H9 (cell line): ENCODE data around the gene HDX. TPM values are rescaled to one million over a fixed set of nuclear protein-coding genes. Genes with fewer than 3 reads are reported as not detected.

Source experiments
- DNase-seq: peaks from one replicate; pipeline ENCODE4 v3.0.0-alpha.2; 2017
- H2AFZ ChIP-seq: one replicate; pipeline ENCODE4 v1.6.1; 2013; ENCODE audit warnings: mild to moderate bottlenecking, low read length, control low read depth, moderate library complexity
- H2AK5ac ChIP-seq: 2 replicates; pipeline ENCODE4 v1.6.1; 2013; ENCODE audit warnings: low read length, control low read depth, mixed read lengths; ENCODE audit not compliant: insufficient read length
- H2BK120ac ChIP-seq: one replicate; pipeline ENCODE4 v1.6.1; 2013; ENCODE audit warnings: low read depth, mild to moderate bottlenecking, low read length, control low read depth, inconsistent platforms; ENCODE audit not compliant: poor library complexity, severe bottlenecking
- H2BK12ac ChIP-seq: 2 replicates; pipeline ENCODE4 v1.6.1; 2013; ENCODE audit warnings: low read length, control low read depth, mixed read lengths, low read depth; ENCODE audit not compliant: insufficient read length
- H2BK15ac ChIP-seq: 2 replicates; pipeline ENCODE4 v1.6.1; 2013; ENCODE audit warnings: low read depth, low read length, control low read depth
- H2BK20ac ChIP-seq: one replicate; pipeline ENCODE4 v1.6.1; 2013; ENCODE audit warnings: low read depth, mild to moderate bottlenecking, low read length, control low read depth, inconsistent platforms; ENCODE audit not compliant: poor library complexity, severe bottlenecking
- H2BK5ac ChIP-seq: 2 replicates; pipeline ENCODE4 v1.6.1; 2013; ENCODE audit warnings: low read length, control low read depth, mixed read lengths; ENCODE audit not compliant: insufficient read length
- H3K14ac ChIP-seq: 2 replicates; pipeline ENCODE4 v1.6.1; 2013; ENCODE audit warnings: low read length, control low read depth; ENCODE audit not compliant: insufficient read depth
- H3K18ac ChIP-seq: 2 replicates; pipeline ENCODE4 v1.6.1; 2013; ENCODE audit warnings: low read depth, mild to moderate bottlenecking, mixed read lengths, low read length, control low read depth; ENCODE audit not compliant: insufficient read length
- H3K23ac ChIP-seq: 2 replicates; pipeline ENCODE4 v1.6.1; 2013; ENCODE audit warnings: low read length, control low read depth, mixed read lengths, low read depth; ENCODE audit not compliant: insufficient read length
- H3K23me2 ChIP-seq: 2 replicates; pipeline ENCODE4 v1.6.1; 2013; ENCODE audit warnings: low read depth, mild to moderate bottlenecking, mixed read lengths, low read length, control low read depth; ENCODE audit not compliant: insufficient read length, poor library complexity, severe bottlenecking
- H3K27ac ChIP-seq: 2 replicates; pipeline ENCODE4 v1.5.1; 2013; ENCODE audit warnings: low read length, control low read depth, mixed read lengths, low read depth; ENCODE audit not compliant: insufficient read length
- H3K27me3 ChIP-seq: 2 replicates; pipeline ENCODE4 v1.6.1; 2013; ENCODE audit warnings: low read length, control low read depth, inconsistent platforms; ENCODE audit not compliant: insufficient read depth
- H3K4ac ChIP-seq: 2 replicates; pipeline ENCODE4 v1.6.1; 2013; ENCODE audit warnings: low read depth, mild to moderate bottlenecking, control low read depth, inconsistent platforms, low read length, moderate library complexity
- H3K4me1 ChIP-seq: 2 replicates; pipeline ENCODE4 v1.6.1; 2013; ENCODE audit warnings: low read length, control low read depth, inconsistent platforms; ENCODE audit not compliant: insufficient read depth
- H3K4me2 ChIP-seq: 2 replicates; pipeline ENCODE4 v1.6.1; 2013; ENCODE audit warnings: low read length, control low read depth, mixed read lengths; ENCODE audit not compliant: insufficient read length, insufficient read depth
- H3K56ac ChIP-seq: 2 replicates; pipeline ENCODE4 v1.6.1; 2013; ENCODE audit warnings: low read depth, mild to moderate bottlenecking, mixed read lengths, low read length, control low read depth; ENCODE audit not compliant: insufficient read length
- H3K79me1 ChIP-seq: 2 replicates; pipeline ENCODE4 v1.6.1; 2013; ENCODE audit warnings: low read depth, mild to moderate bottlenecking, moderate library complexity, low read length, control low read depth, inconsistent platforms; ENCODE audit not compliant: insufficient read depth, poor library complexity, severe bottlenecking
- H3K79me2 ChIP-seq: 2 replicates; pipeline ENCODE4 v1.6.1; 2013; ENCODE audit warnings: low read length, control low read depth, inconsistent platforms; ENCODE audit not compliant: insufficient read depth
- H3K9ac ChIP-seq: 2 replicates; pipeline ENCODE4 v1.6.1; 2013; ENCODE audit warnings: low read length, control low read depth, mixed read lengths; ENCODE audit not compliant: insufficient read length; ENCODE audit errors: extremely low read depth
- H3K9me3 ChIP-seq: one replicate; pipeline ENCODE4 v1.6.1; 2013; ENCODE audit warnings: low read depth, low read length, inconsistent platforms; ENCODE audit not compliant: control insufficient read depth
- H3T11ph ChIP-seq: one replicate; pipeline ENCODE4 v1.6.1; 2013; ENCODE audit warnings: mild to moderate bottlenecking, low read length, control low read depth, inconsistent platforms
- H4K20me1 ChIP-seq: one replicate; pipeline ENCODE4 v1.6.1; 2013; ENCODE audit not compliant: control insufficient read depth, insufficient read length, insufficient read depth
- H4K5ac ChIP-seq: 2 replicates; pipeline ENCODE4 v1.6.1; 2013; ENCODE audit warnings: low read depth, mild to moderate bottlenecking, mixed read lengths, low read length, control low read depth; ENCODE audit not compliant: insufficient read length
- H4K8ac ChIP-seq: replicated peaks from 2 replicates; pipeline ENCODE4 v1.6.1; 2013; ENCODE audit warnings: low read length, control low read depth, mixed read lengths, low read depth; ENCODE audit not compliant: insufficient read length
- H4K91ac ChIP-seq: 2 replicates; pipeline ENCODE4 v1.6.1; 2013; ENCODE audit warnings: low read depth, mild to moderate bottlenecking, moderate library complexity, mixed read lengths, low read length, control low read depth; ENCODE audit not compliant: insufficient read length
- H3K27ac Mint-ChIP-seq, 3 experiments: 2 replicates in 2 of 3; 3 replicates in 1 of 3; pipeline ENCODE4 v1.8.0; 2020 to 2021; ENCODE audit warnings: mixed read lengths in 3 of 3, mild to moderate bottlenecking in 1 of 3, moderate library complexity in 1 of 3
- H3K27me3 Mint-ChIP-seq: 2 replicates; pipeline ENCODE4 v1.8.0; 2021; ENCODE audit warnings: low read depth, mild to moderate bottlenecking, moderate library complexity, mixed read lengths
- H3K36me3 Mint-ChIP-seq, 3 experiments: 2 replicates in 2 of 3; 3 replicates in 1 of 3; pipeline ENCODE4 v1.8.0; 2020 to 2021; ENCODE audit warnings: low read depth in 3 of 3, mixed read lengths in 3 of 3; ENCODE audit not compliant: insufficient read depth in 1 of 3
- H3K4me1 Mint-ChIP-seq, 2 experiments: 2 replicates each; pipeline ENCODE4 v1.8.0; 2020; ENCODE audit warnings: mixed read lengths in 2 of 2
- H3K4me3 Mint-ChIP-seq, 2 experiments: 2 replicates in 1 of 2; 3 replicates in 1 of 2; pipeline ENCODE4 v1.8.0; 2020 to 2021; ENCODE audit warnings: mild to moderate bottlenecking in 2 of 2, mixed read lengths in 2 of 2, moderate library complexity in 1 of 2
- H3K9me3 Mint-ChIP-seq, 2 experiments: 2 replicates in 1 of 2; 3 replicates in 1 of 2; pipeline ENCODE4 v1.8.0; 2020; ENCODE audit warnings: mild to moderate bottlenecking in 2 of 2, mixed read lengths in 2 of 2, moderate library complexity in 1 of 2
- WGBS: extraction: QIAGEN DNeasy Blood & Tissue Kit; methylation state at CpG from one replicate; pipeline ENCODE4 v1.1.7; 2013; ENCODE audit warnings: missing lambda C conversion rate, low lambda C conversion rate, mixed read lengths; ENCODE audit not compliant: insufficient read length; ENCODE audit errors: extremely low coverage; 5-methylcytosine and 5-hydroxymethylcytosine counted together
- total RNA-seq: library from RNA; stranded (reverse); gene quantifications from 2 replicates; pipeline ENCODE4 v1.2.1, GENCODE V29; 2021
- TF ChIP-seq, protein P1 (sequence below): fragments of 200-600 bp; sonication (generic); conservative IDR thresholded peaks from 3 replicates; pipeline ENCODE4 v1.8.0; 2021; ENCODE audit warnings: antibody characterized with exemption, mild to moderate bottlenecking

The HDX gene
- total RNA-seq, 1 experiment from 2014 or later = 5.0 TPM

DNA sequence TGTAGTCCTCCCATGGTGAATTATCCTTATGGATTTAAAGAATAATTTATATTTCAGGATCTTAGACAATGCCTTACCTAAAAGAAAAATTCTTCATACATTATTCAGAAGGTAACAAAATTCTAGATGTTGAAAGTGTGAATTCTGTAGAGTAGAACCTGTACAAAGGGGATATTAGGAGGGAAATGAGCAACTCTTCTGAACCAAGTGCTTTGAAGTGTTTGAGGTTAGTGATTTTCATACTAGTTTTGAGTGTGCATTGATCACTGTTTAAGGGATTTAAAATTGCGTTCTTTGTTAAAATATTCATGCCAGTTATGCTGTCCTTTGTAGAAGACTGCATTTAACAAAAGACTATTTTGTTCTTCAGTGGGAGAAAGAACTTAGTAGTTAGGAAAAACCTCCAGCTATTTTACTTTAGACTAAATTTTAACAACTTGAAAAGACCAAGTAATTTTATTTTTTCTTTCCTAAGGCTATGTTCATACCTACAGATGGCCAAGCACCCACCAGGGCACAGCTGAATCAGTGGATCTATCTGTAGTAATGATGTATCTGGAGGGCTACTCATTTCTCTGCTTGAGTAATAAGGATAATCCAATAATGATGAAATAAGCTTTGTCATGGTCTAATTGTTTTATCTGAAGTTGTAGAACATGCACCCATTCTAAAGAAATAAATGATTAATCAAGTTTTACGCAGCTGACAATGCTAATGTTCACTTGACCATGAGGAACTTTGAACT lies 180.0 kb downstream of the HDX start:
- Mint-ChIP-seq H3K27ac (no peak overlapping the region), H3K9me3 (peaks cover 23 to 52% of the 10 kb centered on the region in 2 experiments), H3K4me3 (no peak overlapping the region), H3K36me3 (peaks cover 0 to 4% (median 3%) of the 10 kb centered on the region in 3 experiments; a peak in 4 of 7 replicates), H3K4me1 (peaks cover 13 to 16% of the 10 kb centered on the region in 2 experiments), H3K27me3 (no peaks in the 10 kb centered on the region)
- Histone ChIP-seq H3K14ac (no peak overlapping the region), H2BK120ac (no peak overlapping the region), H3K56ac (no peak overlapping the region), H4K20me1 (no peaks in the 10 kb centered on the region), H2AFZ (no peak overlapping the region), H4K91ac (no peak overlapping the region), H3K79me2 (no peaks in the 10 kb centered on the region), H2BK5ac (no peak overlapping the region), H3K18ac (no peak overlapping the region), H2BK20ac (no peak overlapping the region), H3K23ac (no peak overlapping the region), H4K5ac (no peak overlapping the region), H3K4ac (no peak overlapping the region), H3K4me2 (no peak overlapping the region), H3K9ac (no peak overlapping the region), H2AK5ac (no peak overlapping the region), H4K8ac (no peak overlapping the region), H3K4me1 (no peaks in the 10 kb centered on the region), H3T11ph (no peak overlapping the region), H3K79me1 (no peaks in the 10 kb centered on the region), H2BK12ac (no peak overlapping the region), H3K27me3 (no peaks in the 10 kb centered on the region), H3K23me2 (no peaks in the 10 kb centered on the region), H3K27ac (no peak overlapping the region), H3K9me3 (peaks cover 19% of the 10 kb centered on the region), H2BK15ac (no peak overlapping the region)
- WGBS = no CpG with 5 or more reads among the region's 2 CpGs
- DNase-seq = no peak
- TF ChIP-seq, protein P1, sequence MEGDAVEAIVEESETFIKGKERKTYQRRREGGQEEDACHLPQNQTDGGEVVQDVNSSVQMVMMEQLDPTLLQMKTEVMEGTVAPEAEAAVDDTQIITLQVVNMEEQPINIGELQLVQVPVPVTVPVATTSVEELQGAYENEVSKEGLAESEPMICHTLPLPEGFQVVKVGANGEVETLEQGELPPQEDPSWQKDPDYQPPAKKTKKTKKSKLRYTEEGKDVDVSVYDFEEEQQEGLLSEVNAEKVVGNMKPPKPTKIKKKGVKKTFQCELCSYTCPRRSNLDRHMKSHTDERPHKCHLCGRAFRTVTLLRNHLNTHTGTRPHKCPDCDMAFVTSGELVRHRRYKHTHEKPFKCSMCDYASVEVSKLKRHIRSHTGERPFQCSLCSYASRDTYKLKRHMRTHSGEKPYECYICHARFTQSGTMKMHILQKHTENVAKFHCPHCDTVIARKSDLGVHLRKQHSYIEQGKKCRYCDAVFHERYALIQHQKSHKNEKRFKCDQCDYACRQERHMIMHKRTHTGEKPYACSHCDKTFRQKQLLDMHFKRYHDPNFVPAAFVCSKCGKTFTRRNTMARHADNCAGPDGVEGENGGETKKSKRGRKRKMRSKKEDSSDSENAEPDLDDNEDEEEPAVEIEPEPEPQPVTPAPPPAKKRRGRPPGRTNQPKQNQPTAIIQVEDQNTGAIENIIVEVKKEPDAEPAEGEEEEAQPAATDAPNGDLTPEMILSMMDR = no peak
